Measurements from ENCODE around the gene RBM19. TPM values are rescaled to one million over a fixed set of nuclear protein-coding genes. Genes with fewer than 3 reads are reported as not detected.

Gene RBM19
- total and polyA plus RNA-seq, 2 donors (not counting 1 experiment from before 2014, with no cell fraction given): 10.5 to 16.5 TPM

GRCh38 chr12:113854385-113855142 lies 111.6 kb downstream of the RBM19 start:
- Histone ChIP-seq H3K9ac (ENCODE audit: insufficient read depth, low read length) (no peak overlapping the region), H3K36me3 (ENCODE audit: control insufficient read depth, insufficient read depth, low read length) (peaks cover 4% of the 10 kb centered on the region), H3K4me2 (ENCODE audit: extremely low read depth, insufficient read depth, low read length) (no peak overlapping the region), H4K20me1 (ENCODE audit: control insufficient read depth, extremely low read depth, insufficient read depth, low read length) (no peaks in the 10 kb centered on the region), H3K27ac (ENCODE audit: insufficient read depth, low read length) (no peak overlapping the region), H3K27me3 (ENCODE audit: control insufficient read depth, insufficient read depth, low read length) (no peaks in the 10 kb centered on the region), H2AFZ (ENCODE audit: low read length) (no peak overlapping the region), H3K4me3 (replicated peaks in 1 of 4; ENCODE audit: control extremely low read depth in 1 of 4, insufficient read depth in 1 of 4, low read depth in 3 of 4, low read length in 4 of 4) (no peak overlapping the region), H3K79me2 (ENCODE audit: control insufficient read depth, insufficient read depth, low read length) (no peaks in the 10 kb centered on the region), H3K9me3 (ENCODE audit: control insufficient read depth, insufficient read depth, low read depth, low read length) (no peaks in the 10 kb centered on the region), H3K4me1 (ENCODE audit: control insufficient read depth, extremely low read depth, insufficient read depth, low read length) (no peaks in the 10 kb centered on the region)
- DNase-seq (ENCODE audit: low read depth in 2 of 2): no peak
- TF ChIP-seq, protein P1, sequence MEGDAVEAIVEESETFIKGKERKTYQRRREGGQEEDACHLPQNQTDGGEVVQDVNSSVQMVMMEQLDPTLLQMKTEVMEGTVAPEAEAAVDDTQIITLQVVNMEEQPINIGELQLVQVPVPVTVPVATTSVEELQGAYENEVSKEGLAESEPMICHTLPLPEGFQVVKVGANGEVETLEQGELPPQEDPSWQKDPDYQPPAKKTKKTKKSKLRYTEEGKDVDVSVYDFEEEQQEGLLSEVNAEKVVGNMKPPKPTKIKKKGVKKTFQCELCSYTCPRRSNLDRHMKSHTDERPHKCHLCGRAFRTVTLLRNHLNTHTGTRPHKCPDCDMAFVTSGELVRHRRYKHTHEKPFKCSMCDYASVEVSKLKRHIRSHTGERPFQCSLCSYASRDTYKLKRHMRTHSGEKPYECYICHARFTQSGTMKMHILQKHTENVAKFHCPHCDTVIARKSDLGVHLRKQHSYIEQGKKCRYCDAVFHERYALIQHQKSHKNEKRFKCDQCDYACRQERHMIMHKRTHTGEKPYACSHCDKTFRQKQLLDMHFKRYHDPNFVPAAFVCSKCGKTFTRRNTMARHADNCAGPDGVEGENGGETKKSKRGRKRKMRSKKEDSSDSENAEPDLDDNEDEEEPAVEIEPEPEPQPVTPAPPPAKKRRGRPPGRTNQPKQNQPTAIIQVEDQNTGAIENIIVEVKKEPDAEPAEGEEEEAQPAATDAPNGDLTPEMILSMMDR (conservative IDR thresholded peaks at IDR 0.05 in 1 of 2, IDR thresholded peaks at IDR 0.05 in 1 of 2; ENCODE audit: low read depth in 1 of 2, low read length in 2 of 2): no peak
- TF ChIP-seq EZH2 (IDR thresholded peaks at IDR 0.05; ENCODE audit: low read length, missing control alignments): no peak

DNA sequence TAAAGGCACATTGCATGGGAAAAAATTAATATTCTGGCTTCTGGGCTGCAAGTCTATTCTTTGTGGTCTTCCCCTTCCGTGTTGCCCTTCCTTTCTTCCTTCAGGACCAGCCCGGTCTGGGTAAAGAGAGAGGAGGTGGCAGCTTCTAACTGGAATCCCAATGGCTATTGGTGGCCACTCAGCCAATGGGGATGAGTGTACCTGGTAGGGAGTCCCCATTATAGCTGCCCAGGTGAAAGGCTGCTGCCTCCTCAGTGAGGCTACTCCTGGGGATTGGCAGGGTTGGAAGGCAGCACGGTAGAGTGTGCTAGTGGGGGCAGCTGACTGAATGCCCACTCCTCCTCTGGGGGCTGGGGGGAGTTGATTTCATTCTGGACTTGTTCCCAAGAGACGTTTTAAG lies 112.6 kb downstream of the RBM19 start:
- Histone ChIP-seq H2AFZ (ENCODE audit: low read length) (no peak overlapping the region), H3K4me3 (replicated peaks in 1 of 4; ENCODE audit: control extremely low read depth in 1 of 4, insufficient read depth in 1 of 4, low read depth in 3 of 4, low read length in 4 of 4) (no peak overlapping the region), H3K79me2 (ENCODE audit: control insufficient read depth, insufficient read depth, low read length) (no peaks in the 10 kb centered on the region), H3K9me3 (ENCODE audit: control insufficient read depth, insufficient read depth, low read depth, low read length) (no peaks in the 10 kb centered on the region), H3K4me2 (ENCODE audit: extremely low read depth, insufficient read depth, low read length) (no peak overlapping the region), H4K20me1 (ENCODE audit: control insufficient read depth, extremely low read depth, insufficient read depth, low read length) (no peaks in the 10 kb centered on the region), H3K36me3 (ENCODE audit: control insufficient read depth, insufficient read depth, low read length) (peaks cover 4% of the 10 kb centered on the region), H3K9ac (ENCODE audit: insufficient read depth, low read length) (no peak overlapping the region), H3K27ac (ENCODE audit: insufficient read depth, low read length) (no peak overlapping the region), H3K4me1 (ENCODE audit: control insufficient read depth, extremely low read depth, insufficient read depth, low read length) (no peaks in the 10 kb centered on the region), H3K27me3 (ENCODE audit: control insufficient read depth, insufficient read depth, low read length) (no peaks in the 10 kb centered on the region)
- TF ChIP-seq EZH2 (IDR thresholded peaks at IDR 0.05; ENCODE audit: low read length, missing control alignments): no peak
- TF ChIP-seq, protein P1 (conservative IDR thresholded peaks at IDR 0.05 in 1 of 2, IDR thresholded peaks at IDR 0.05 in 1 of 2; ENCODE audit: low read depth in 1 of 2, low read length in 2 of 2): no peak
- no peak for DNase-seq (ENCODE audit: low read depth in 2 of 2)

GRCh38 chr12:113852695-113853490 lies 113.2 kb downstream of the RBM19 start:
- no peak overlapping the region for H3K4me2 ChIP-seq (ENCODE audit: extremely low read depth, insufficient read depth, low read length)
- H3K79me2 ChIP-seq (ENCODE audit: control insufficient read depth, insufficient read depth, low read length): no peaks in the 10 kb centered on the region
- DNase-seq (ENCODE audit: low read depth in 2 of 2): no peak

More at GRCh38 chr12:113852695-113853490, 113.2 kb downstream of the RBM19 start:
- Histone ChIP-seq H3K9ac (ENCODE audit: insufficient read depth, low read length) (no peak overlapping the region), H2AFZ (ENCODE audit: low read length) (no peak overlapping the region), H3K36me3 (ENCODE audit: control insufficient read depth, insufficient read depth, low read length) (peaks cover 4% of the 10 kb centered on the region), H3K4me1 (ENCODE audit: control insufficient read depth, extremely low read depth, insufficient read depth, low read length) (no peaks in the 10 kb centered on the region), H3K27me3 (ENCODE audit: control insufficient read depth, insufficient read depth, low read length) (no peaks in the 10 kb centered on the region), H3K9me3 (ENCODE audit: control insufficient read depth, insufficient read depth, low read depth, low read length) (no peaks in the 10 kb centered on the region), H3K27ac (ENCODE audit: insufficient read depth, low read length) (no peak overlapping the region), H3K4me3 (replicated peaks in 1 of 4; ENCODE audit: control extremely low read depth in 1 of 4, insufficient read depth in 1 of 4, low read depth in 3 of 4, low read length in 4 of 4) (no peak overlapping the region), H4K20me1 (ENCODE audit: control insufficient read depth, extremely low read depth, insufficient read depth, low read length) (no peaks in the 10 kb centered on the region)
- TF ChIP-seq, protein P1 (conservative IDR thresholded peaks at IDR 0.05 in 1 of 2, IDR thresholded peaks at IDR 0.05 in 1 of 2; ENCODE audit: low read depth in 1 of 2, low read length in 2 of 2): no peak
- no peak for TF ChIP-seq EZH2 (IDR thresholded peaks at IDR 0.05; ENCODE audit: low read length, missing control alignments)
